OCI-LY1 (cell line): ENCODE results near the gene SIN3A.

ENCODE experiments used
- H2AFZ ChIP-seq: fragments of 200-600 bp; sonication (generic), shearing (Covaris generic); 2 replicates; pipeline ENCODE4 v1.6.0; 2014; ENCODE audit warnings: antibody characterized with exemption, mild to moderate bottlenecking, low read length
- H3F3A ChIP-seq: fragments of 200-600 bp; sonication (generic), shearing (Covaris generic); 2 replicates; pipeline ENCODE4 v1.6.0; 2014; ENCODE audit warnings: mild to moderate bottlenecking, antibody characterized with exemption, low read length, moderate library complexity; ENCODE audit not compliant: insufficient read depth
- H3K27ac ChIP-seq: fragments of 200-600 bp; sonication (generic); 2 replicates; pipeline ENCODE4 v1.5.1; 2014; ENCODE audit warnings: low read length, mixed run types, mild to moderate bottlenecking, low read depth; ENCODE audit not compliant: poor library complexity, severe bottlenecking
- H3K27me3 ChIP-seq: fragments of 200-600 bp; sonication (generic); 2 replicates; pipeline ENCODE4 v1.6.0; 2014; ENCODE audit warnings: antibody characterized with exemption, mild to moderate bottlenecking, low read length, moderate library complexity; ENCODE audit not compliant: insufficient read depth
- H3K36me3 ChIP-seq: fragments of 200-600 bp; sonication (generic); 2 replicates; pipeline ENCODE4 v1.6.1; 2014; ENCODE audit warnings: mild to moderate bottlenecking, antibody characterized with exemption, low read length, moderate library complexity, mixed read lengths; ENCODE audit not compliant: insufficient read depth
- H3K4me1 ChIP-seq: fragments of 200-600 bp; sonication (generic); 2 replicates; pipeline ENCODE4 v1.5.1; 2014; ENCODE audit warnings: mild to moderate bottlenecking, low read length, moderate library complexity; ENCODE audit not compliant: insufficient read depth, severe bottlenecking
- H3K4me2 ChIP-seq: fragments of 200-600 bp; sonication (generic), shearing (Covaris generic); 2 replicates; pipeline ENCODE4 v1.6.1; 2014; ENCODE audit warnings: low read length
- H3K4me3 ChIP-seq: fragments of 200-600 bp; sonication (generic); 2 replicates; pipeline ENCODE4 v1.5.1; 2014; ENCODE audit warnings: low read length, low read depth, mild to moderate bottlenecking, mixed read lengths; ENCODE audit not compliant: poor library complexity, severe bottlenecking
- H3K79me2 ChIP-seq: fragments of 200-600 bp; shearing (Covaris generic); 2 replicates; pipeline ENCODE4 v1.6.1; 2016; ENCODE audit warnings: mixed run types, low read length, mixed read lengths; ENCODE audit not compliant: insufficient read depth
- H3K9ac ChIP-seq: fragments of 200-600 bp; sonication (generic), shearing (Covaris generic); 2 replicates; pipeline ENCODE4 v1.6.1; 2014; ENCODE audit warnings: mild to moderate bottlenecking, low read length, mixed read lengths
- H3K9me2 ChIP-seq: fragments of 200-600 bp; sonication (generic), shearing (Covaris generic); 2 replicates; pipeline ENCODE4 v1.6.1; 2014; ENCODE audit warnings: low read depth, mild to moderate bottlenecking, low read length, mixed read lengths
- H3K9me3 ChIP-seq: fragments of 200-600 bp; shearing (Covaris generic); 2 replicates; pipeline ENCODE4 v1.6.1; 2014; ENCODE audit warnings: low read length, mixed read lengths
- H4K20me1 ChIP-seq: fragments of 200-600 bp; sonication (generic), shearing (Covaris generic); 2 replicates; pipeline ENCODE4 v1.6.0; 2016; ENCODE audit warnings: mild to moderate bottlenecking, low read length; ENCODE audit not compliant: insufficient read depth
- EZH2 ChIP-seq: fragments of 200-600 bp; sonication (generic), shearing (Covaris generic); IDR thresholded peaks from 2 replicates; pipeline ENCODE4 v1.8.0; 2017; ENCODE audit warnings: borderline replicate concordance, mixed run types, mild to moderate bottlenecking, antibody characterized with exemption, low read length, moderate library complexity, mixed read lengths
- TF ChIP-seq, protein P1 (sequence below): fragments of 200-600 bp; sonication (generic), shearing (Covaris generic); IDR thresholded peaks from 2 replicates; pipeline ENCODE4 v1.5.1; 2017; ENCODE audit warnings: mild to moderate bottlenecking, antibody characterized with exemption, low read length, moderate library complexity, mixed read lengths

Gene SIN3A

DNA sequence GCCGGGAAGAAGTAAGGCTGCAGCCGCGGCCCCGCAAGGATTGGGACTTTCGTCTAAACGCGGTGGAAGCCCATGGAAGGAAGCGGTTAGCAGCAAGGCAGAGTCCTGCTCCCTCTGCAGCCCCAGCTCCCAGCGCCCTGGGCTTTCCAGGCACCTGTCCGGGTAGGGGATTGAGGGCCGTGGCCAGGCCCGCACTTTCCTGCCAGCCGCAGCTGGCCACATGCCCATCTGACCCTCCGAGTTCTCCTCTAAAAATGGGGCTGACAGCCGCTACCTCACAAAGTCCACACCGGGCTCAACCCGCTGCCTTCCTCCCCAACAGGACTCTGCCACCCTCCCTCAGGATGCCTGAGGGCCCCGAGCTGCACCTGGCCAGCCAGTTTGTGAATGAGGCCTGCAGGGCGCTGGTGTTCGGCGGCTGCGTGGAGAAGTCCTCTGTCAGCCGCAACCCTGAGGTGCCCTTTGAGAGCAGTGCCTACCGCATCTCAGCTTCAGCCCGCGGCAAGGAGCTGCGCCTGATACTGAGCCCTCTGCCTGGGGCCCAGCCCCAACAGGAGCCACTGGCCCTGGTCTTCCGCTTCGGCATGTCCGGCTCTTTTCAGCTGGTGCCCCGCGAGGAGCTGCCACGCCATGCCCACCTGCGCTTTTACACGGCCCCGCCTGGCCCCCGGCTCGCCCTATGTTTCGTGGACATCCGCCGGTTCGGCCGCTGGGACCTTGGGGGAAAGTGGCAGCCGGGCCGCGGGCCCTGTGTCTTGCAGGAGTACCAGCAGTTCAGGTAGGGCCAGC, 102.7 kb downstream of the SIN3A start:
- Histone ChIP-seq H3K4me1 (peaks cover 46% of the 10 kb centered on the region), H3K4me3 (peak overlapping the region; percentile 90), H3K36me3 (peaks cover 48% of the 10 kb centered on the region), H3K79me2 (no peaks in the 10 kb centered on the region), H3F3A (no peaks in the 10 kb centered on the region), H3K27ac (peak overlapping the region; percentile 93), H3K9me3 (no peaks in the 10 kb centered on the region), H3K4me2 (peak overlapping the region; percentile 82), H3K9ac (peak overlapping the region; percentile 93), H3K27me3 (no peaks in the 10 kb centered on the region), H4K20me1 (no peaks in the 10 kb centered on the region), H2AFZ (no peak overlapping the region), H3K9me2 (no peaks in the 10 kb centered on the region)
- TF ChIP-seq EZH2 = no peak
- TF ChIP-seq, protein P1, sequence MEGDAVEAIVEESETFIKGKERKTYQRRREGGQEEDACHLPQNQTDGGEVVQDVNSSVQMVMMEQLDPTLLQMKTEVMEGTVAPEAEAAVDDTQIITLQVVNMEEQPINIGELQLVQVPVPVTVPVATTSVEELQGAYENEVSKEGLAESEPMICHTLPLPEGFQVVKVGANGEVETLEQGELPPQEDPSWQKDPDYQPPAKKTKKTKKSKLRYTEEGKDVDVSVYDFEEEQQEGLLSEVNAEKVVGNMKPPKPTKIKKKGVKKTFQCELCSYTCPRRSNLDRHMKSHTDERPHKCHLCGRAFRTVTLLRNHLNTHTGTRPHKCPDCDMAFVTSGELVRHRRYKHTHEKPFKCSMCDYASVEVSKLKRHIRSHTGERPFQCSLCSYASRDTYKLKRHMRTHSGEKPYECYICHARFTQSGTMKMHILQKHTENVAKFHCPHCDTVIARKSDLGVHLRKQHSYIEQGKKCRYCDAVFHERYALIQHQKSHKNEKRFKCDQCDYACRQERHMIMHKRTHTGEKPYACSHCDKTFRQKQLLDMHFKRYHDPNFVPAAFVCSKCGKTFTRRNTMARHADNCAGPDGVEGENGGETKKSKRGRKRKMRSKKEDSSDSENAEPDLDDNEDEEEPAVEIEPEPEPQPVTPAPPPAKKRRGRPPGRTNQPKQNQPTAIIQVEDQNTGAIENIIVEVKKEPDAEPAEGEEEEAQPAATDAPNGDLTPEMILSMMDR = no peak

DNA sequence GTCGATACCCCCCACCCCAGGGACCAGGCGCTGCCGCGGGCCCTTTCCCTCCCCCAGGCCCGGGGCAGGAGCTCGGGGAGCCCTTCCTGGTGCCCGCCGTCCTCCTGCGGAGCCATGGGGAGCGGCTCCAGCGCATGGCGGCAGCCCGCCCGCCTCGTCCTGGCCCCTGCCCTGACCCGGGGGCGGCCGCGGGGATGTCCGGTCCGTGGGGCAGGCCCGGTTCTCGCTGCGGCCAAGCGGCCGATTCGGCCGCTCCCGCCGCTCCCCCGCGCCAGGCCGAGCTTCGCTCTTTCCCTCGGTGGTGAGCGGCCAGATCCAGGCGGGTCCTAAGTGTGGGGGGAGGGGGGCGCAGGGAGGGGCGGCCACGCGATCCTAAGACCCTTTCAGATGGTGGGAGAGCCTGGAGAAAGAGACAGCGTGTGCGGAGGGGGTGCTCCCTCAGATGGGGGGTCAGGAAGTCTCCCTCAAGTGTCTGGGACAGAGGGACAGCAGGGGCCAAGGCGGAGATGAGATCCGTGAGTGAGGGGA, 103.4 kb downstream of the SIN3A start:
- Histone ChIP-seq H3K9me3 (no peaks in the 10 kb centered on the region), H3K27ac (peak overlapping the region; percentile 93), H3K36me3 (peaks cover 41% of the 10 kb centered on the region), H3K4me2 (peak overlapping the region; percentile 82), H4K20me1 (no peaks in the 10 kb centered on the region), H3K27me3 (no peaks in the 10 kb centered on the region), H3F3A (no peaks in the 10 kb centered on the region), H3K4me1 (peaks cover 49% of the 10 kb centered on the region), H3K4me3 (peak overlapping the region; percentile 90), H3K9ac (peak overlapping the region; percentile 93), H3K79me2 (no peaks in the 10 kb centered on the region), H3K9me2 (no peaks in the 10 kb centered on the region), H2AFZ (no peak overlapping the region)
- TF ChIP-seq, protein P1 = no peak
- TF ChIP-seq EZH2 = no peak

DNA sequence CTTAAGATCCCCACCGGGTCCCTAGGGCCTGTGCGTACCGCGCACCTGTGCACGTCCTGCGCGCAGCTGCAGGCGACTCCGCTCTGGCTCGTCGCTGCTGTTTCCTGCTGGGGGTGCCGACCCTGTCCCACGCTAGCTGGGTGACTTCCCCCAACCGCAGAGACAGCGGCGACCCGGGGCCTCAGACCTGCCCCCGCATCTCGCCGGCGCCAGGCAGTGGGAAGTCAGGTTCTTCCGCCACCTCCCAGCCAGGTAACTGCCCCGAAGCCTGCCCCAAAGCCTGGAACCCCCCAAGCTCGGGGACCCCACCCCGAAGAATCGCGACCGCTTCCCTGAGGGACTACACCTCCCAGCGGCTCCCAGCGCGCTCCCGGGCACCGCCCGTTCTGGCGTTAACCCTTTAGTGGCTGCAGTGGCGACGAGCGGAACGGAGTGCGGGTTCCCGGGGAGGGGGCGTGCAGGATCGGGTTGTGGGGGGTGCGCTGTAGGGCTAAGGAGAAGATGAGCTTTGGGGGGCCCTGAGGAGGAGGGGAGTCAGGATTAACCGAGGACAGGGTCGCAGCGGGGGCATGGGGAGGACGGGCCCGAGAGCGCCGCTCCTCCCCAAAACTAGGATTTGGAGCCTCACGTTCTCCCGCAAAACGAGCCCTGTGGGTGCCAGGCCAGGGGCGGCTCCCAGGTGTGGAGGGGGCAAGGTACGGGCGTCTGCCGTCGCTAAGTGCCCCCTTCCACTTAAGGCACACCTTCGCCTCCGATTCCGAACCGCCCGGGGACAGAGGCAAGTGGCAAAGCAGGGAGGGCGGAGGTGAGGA, 104.1 kb downstream of the SIN3A start:
- H2AFZ ChIP-seq = no peak overlapping the region

More for the DNA sequence above, 104.1 kb downstream of the SIN3A start:
- no peaks in the 10 kb centered on the region for H3K9me3 ChIP-seq
- H3K4me2 ChIP-seq = peak overlapping the region; percentile 82
- no peaks in the 10 kb centered on the region for H3F3A ChIP-seq
- H3K27ac ChIP-seq = peak overlapping the region; percentile 93
- H3K36me3 ChIP-seq = peaks cover 37% of the 10 kb centered on the region
- TF ChIP-seq, protein P1 = no peak
- TF ChIP-seq EZH2 = no peak
- H3K4me3 ChIP-seq = peak overlapping the region; percentile 90
- H4K20me1 ChIP-seq = no peaks in the 10 kb centered on the region
- H3K79me2 ChIP-seq = no peaks in the 10 kb centered on the region
- no peaks in the 10 kb centered on the region for H3K27me3 ChIP-seq
- peak overlapping the region; percentile 93 for H3K9ac ChIP-seq
- H3K4me1 ChIP-seq = peaks cover 49% of the 10 kb centered on the region
- H3K9me2 ChIP-seq = no peaks in the 10 kb centered on the region
